Neuronal stem cell (in vitro differentiated cells): ENCODE measurements around the gene AK6. TPM values are rescaled to one million over a fixed set of nuclear protein-coding genes. Genes with fewer than 3 reads are reported as not detected.

Experiments
- DNase-seq: peaks from one replicate; pipeline ENCODE4 v3.0.0-alpha.2; 2013; ENCODE audit warnings: low spot score
- H2AFZ ChIP-seq: one replicate; pipeline ENCODE4 v1.6.1; 2013; ENCODE audit warnings: mild to moderate bottlenecking, low read length, inconsistent platforms
- H2AK5ac ChIP-seq: 2 replicates; pipeline ENCODE4 v1.6.1; 2013; ENCODE audit warnings: low read depth, mild to moderate bottlenecking, inconsistent platforms, low read length, moderate library complexity, mixed read lengths
- H2BK120ac ChIP-seq: 2 replicates; pipeline ENCODE4 v1.6.1; 2013; ENCODE audit warnings: low read depth, mild to moderate bottlenecking, inconsistent platforms, low read length, moderate library complexity, mixed read lengths
- H2BK12ac ChIP-seq: one replicate; pipeline ENCODE4 v1.6.1; 2013; ENCODE audit warnings: low read length, inconsistent platforms
- H2BK15ac ChIP-seq: 2 replicates; pipeline ENCODE4 v1.6.1; 2013; ENCODE audit warnings: mild to moderate bottlenecking, low read length, inconsistent platforms, mixed read lengths
- H2BK5ac ChIP-seq: one replicate; pipeline ENCODE4 v1.6.1; 2013; ENCODE audit warnings: inconsistent platforms, mild to moderate bottlenecking, low read length, moderate library complexity
- H3K14ac ChIP-seq: one replicate; pipeline ENCODE4 v1.6.1; 2013; ENCODE audit warnings: low read length, inconsistent platforms
- H3K18ac ChIP-seq: 2 replicates; pipeline ENCODE4 v1.6.1; 2013; ENCODE audit warnings: low read length, inconsistent platforms
- H3K23ac ChIP-seq: 2 replicates; pipeline ENCODE4 v1.6.1; 2013; ENCODE audit warnings: low read depth, mild to moderate bottlenecking, mixed read lengths, low read length, inconsistent platforms; ENCODE audit not compliant: poor library complexity
- H3K27ac ChIP-seq: replicated peaks from 3 replicates; pipeline ENCODE4 v1.5.1; 2013; ENCODE audit warnings: low read length, inconsistent platforms
- H3K27me3 ChIP-seq, 3 experiments: 2 replicates each; pipeline ENCODE4 v1.6.1; 2013; ENCODE audit warnings: low read length in 3 of 3, mild to moderate bottlenecking in 2 of 3, inconsistent platforms in 1 of 3, low read depth in 1 of 3, mixed read lengths in 1 of 3, moderate library complexity in 1 of 3; ENCODE audit not compliant: control insufficient read depth in 3 of 3, insufficient read depth in 3 of 3
- H3K36me3 ChIP-seq, 2 donors: replicated peaks in 1 of 2; 2 replicates each; pipeline ENCODE4 v1.6.1; 2013; ENCODE audit warnings: low read length in 2 of 2; ENCODE audit not compliant: control insufficient read depth in 2 of 2, insufficient read depth in 2 of 2
- H3K4ac ChIP-seq: 2 replicates; pipeline ENCODE4 v1.6.1; 2013; ENCODE audit warnings: inconsistent platforms, mild to moderate bottlenecking, low read length, moderate library complexity
- H3K4me1 ChIP-seq, 2 donors: 1 replicate in 1 of 2; 2 replicates in 1 of 2; pipeline ENCODE4 v1.6.1; 2013; ENCODE audit warnings: low read length in 2 of 2, low read depth in 1 of 2; ENCODE audit not compliant: control insufficient read depth in 2 of 2, insufficient read depth in 1 of 2
- H3K4me2 ChIP-seq: one replicate; pipeline ENCODE4 v1.6.1; 2013; ENCODE audit warnings: mild to moderate bottlenecking, low read length, inconsistent platforms; ENCODE audit not compliant: insufficient read depth, poor library complexity, severe bottlenecking
- H3K4me3 ChIP-seq, 2 donors: 2 replicates each; pipeline ENCODE4 v1.5.1; 2013; ENCODE audit warnings: low read length in 2 of 2, mild to moderate bottlenecking in 2 of 2, inconsistent platforms in 1 of 2, moderate library complexity in 1 of 2
- H3K79me1 ChIP-seq: one replicate; pipeline ENCODE4 v1.6.1; 2013; ENCODE audit warnings: low read depth, mild to moderate bottlenecking, inconsistent platforms, low read length, moderate library complexity
- H3K9ac ChIP-seq: one replicate; pipeline ENCODE4 v1.6.1; 2013; ENCODE audit warnings: mild to moderate bottlenecking, low read depth, low read length, inconsistent platforms; ENCODE audit not compliant: poor library complexity
- H3K9me3 ChIP-seq, 2 donors: replicated peaks in 1 of 2; 2 replicates each; pipeline versions ENCODE3 to v1.6.1; 2013; ENCODE audit warnings: low read length in 2 of 2, mild to moderate bottlenecking in 2 of 2, inconsistent platforms in 1 of 2, low read depth in 1 of 2, mixed read lengths in 1 of 2, moderate library complexity in 1 of 2; ENCODE audit not compliant: control insufficient read depth in 2 of 2, insufficient read depth in 1 of 2
- H4K8ac ChIP-seq: one replicate; pipeline ENCODE4 v1.6.1; 2013; ENCODE audit warnings: low read depth, mild to moderate bottlenecking, inconsistent platforms, low read length, moderate library complexity
- H4K91ac ChIP-seq: one replicate; pipeline ENCODE4 v1.6.1; 2013; ENCODE audit warnings: low read length, low read depth, mild to moderate bottlenecking, inconsistent platforms; ENCODE audit not compliant: poor library complexity
- WGBS, 2 donors: extraction: QIAGEN DNeasy Blood & Tissue Kit; methylation state at CpG; one replicate each; pipeline ENCODE4 v1.1.7; 2013; ENCODE audit warnings: missing lambda C conversion rate in 2 of 2, mixed read lengths in 1 of 2; ENCODE audit not compliant: insufficient read length in 2 of 2, insufficient replicate concordance in 1 of 2; ENCODE audit errors: extremely low coverage in 2 of 2; 5-methylcytosine and 5-hydroxymethylcytosine counted together
- polyA plus RNA-seq, 2 experiments: library from polyadenylated mRNA; stranded (reverse); fragments of 200-250 nt; gene quantifications; one replicate each; pipeline ENCODE4 v1.2.3, GENCODE V29; 2013

Gene AK6
- polyA plus RNA-seq (2013, experiment 1 of 2): 42.7 TPM
- 44.2 TPM for polyA plus RNA-seq (2013, experiment 2 of 2)

GRCh38 chr5:69369340-69370121, at the start of gene AK6, which contains the start of the genes RAD17 and TAF9:
TSS of gene AK6 (minus strand) at chr5:69369520. CDS start at chr5:69369490, 30 bp downstream.
TSS of gene RAD17 (plus strand) at chr5:69369818. CDS start at chr5:69372209, 2,391 bp downstream.
TSS of gene TAF9 (minus strand) at chr5:69369520. CDS start at chr5:69365737, 3,783 bp downstream.
- no peak within 1 kb of the TSS for H2BK15ac ChIP-seq
- H3K4me1 ChIP-seq: peaks cover 2 to 8% of the 10 kb centered on the region in 2 donors
- peaks cover 3% of the 10 kb centered on the region for H3K79me1 ChIP-seq
- H3K27me3 ChIP-seq: no peaks in the 10 kb centered on the region
- peak within 1 kb of the TSS; percentile 90 to 92 for H3K4me3 ChIP-seq
- no CpG with 5 or more reads among the region's 66 CpGs for WGBS, 2 donors
- H2BK5ac ChIP-seq: peak within 1 kb of the TSS; percentile 84
- no peak within 1 kb of the TSS for H3K4ac ChIP-seq
- H2AFZ ChIP-seq: peak within 1 kb of the TSS; percentile 95
- peak within 1 kb of the TSS; percentile 45 for H3K23ac ChIP-seq
- no peaks in the 10 kb centered on the region for H3K9me3 ChIP-seq
- H2BK120ac ChIP-seq: no peak within 1 kb of the TSS
- H4K91ac ChIP-seq: no peak within 1 kb of the TSS
- peak within 1 kb of the TSS; percentile 95 for H3K27ac ChIP-seq
- H4K8ac ChIP-seq: no peak within 1 kb of the TSS
- H2BK12ac ChIP-seq: no peak within 1 kb of the TSS
- peak within 1 kb of the TSS; percentile 71 for H3K4me2 ChIP-seq
- H3K36me3 ChIP-seq: peaks cover 16 to 48% of the 10 kb centered on the region in 2 donors
- no peak within 1 kb of the TSS for H3K14ac ChIP-seq
- peak within 1 kb of the TSS; percentile 87 for H3K9ac ChIP-seq
- no peak within 1 kb of the TSS for H2AK5ac ChIP-seq
- peak; percentile 91 for DNase-seq
- H3K18ac ChIP-seq: peak within 1 kb of the TSS; percentile 98

GRCh38 chr5:69418554-69418953, 49.2 kb upstream of the AK6 start:
- H3K14ac ChIP-seq: no peak overlapping the region

GRCh38 chr5:69416699-69417098, 47.4 kb upstream of the AK6 start:
- Histone ChIP-seq H2BK12ac (no peak overlapping the region), H2BK120ac (no peak overlapping the region), H2AFZ (no peak overlapping the region), H3K9me3 (no peaks in the 10 kb centered on the region), H2BK15ac (no peak overlapping the region), H3K14ac (no peak overlapping the region), H3K23ac (no peak overlapping the region), H4K91ac (no peak overlapping the region), H3K27me3 (peaks cover 0 to 4% (median 0%) of the 10 kb centered on the region in 3 experiments), H3K4me2 (no peak overlapping the region), H3K4me1 (peaks cover 0 to 2% of the 10 kb centered on the region in 2 donors), H4K8ac (no peak overlapping the region), H3K18ac (no peak overlapping the region), H2BK5ac (no peak overlapping the region), H2AK5ac (no peak overlapping the region), H3K9ac (no peak overlapping the region), H3K36me3 (peaks cover 3 to 43% of the 10 kb centered on the region in 2 donors), H3K4ac (no peak overlapping the region), H3K4me3 (no peak overlapping the region), H3K79me1 (no peaks in the 10 kb centered on the region), H3K27ac (no peak overlapping the region)
- DNase-seq: no peak

More at GRCh38 chr5:69418554-69418953, 49.2 kb upstream of the AK6 start:
- H2BK120ac ChIP-seq: no peak overlapping the region
- H3K9ac ChIP-seq: no peak overlapping the region
- H4K8ac ChIP-seq: no peak overlapping the region
- H3K4me3 ChIP-seq: no peak overlapping the region
- H2AFZ ChIP-seq: no peak overlapping the region
- no peak overlapping the region for H2BK15ac ChIP-seq
- DNase-seq: no peak
- peaks cover 3 to 26% of the 10 kb centered on the region in 2 donors for H3K36me3 ChIP-seq
- H3K4ac ChIP-seq: no peak overlapping the region
- H2BK12ac ChIP-seq: no peak overlapping the region
- H3K4me1 ChIP-seq: peaks cover 0 to 2% of the 10 kb centered on the region in 2 donors
- no peak overlapping the region for H2BK5ac ChIP-seq
- no peak overlapping the region for H3K4me2 ChIP-seq
- H3K18ac ChIP-seq: no peak overlapping the region
- H3K27ac ChIP-seq: no peak overlapping the region
- no peaks in the 10 kb centered on the region for H3K9me3 ChIP-seq
- no peak overlapping the region for H3K23ac ChIP-seq
- H3K79me1 ChIP-seq: no peaks in the 10 kb centered on the region
- no peak overlapping the region for H4K91ac ChIP-seq
- WGBS, 2 donors: no CpG with 5 or more reads among the region's 3 CpGs
- peaks cover 0 to 4% (median 0%) of the 10 kb centered on the region in 3 experiments for H3K27me3 ChIP-seq
- H2AK5ac ChIP-seq: no peak overlapping the region

- no peak overlapping the region for H2AFZ ChIP-seq
- H3K14ac ChIP-seq: no peak overlapping the region
- H4K91ac ChIP-seq: no peak overlapping the region
- H2BK15ac ChIP-seq: no peak overlapping the region
- no peak overlapping the region for H3K4ac ChIP-seq
- DNase-seq: peak; percentile 6
- H2AK5ac ChIP-seq: no peak overlapping the region
- peaks cover 0 to 2% of the 10 kb centered on the region in 2 donors for H3K4me1 ChIP-seq
- H3K36me3 ChIP-seq: peaks cover 5 to 48% of the 10 kb centered on the region in 2 donors
- H2BK12ac ChIP-seq: no peak overlapping the region
- H2BK5ac ChIP-seq: no peak overlapping the region
- H3K4me3 ChIP-seq: no peak overlapping the region
- no peak overlapping the region for H3K27ac ChIP-seq
- no peak overlapping the region for H3K23ac ChIP-seq
- peaks cover 0 to 4% (median 0%) of the 10 kb centered on the region in 3 experiments for H3K27me3 ChIP-seq
- H3K18ac ChIP-seq: no peak overlapping the region
- no peaks in the 10 kb centered on the region for H3K9me3 ChIP-seq
- H3K79me1 ChIP-seq: no peaks in the 10 kb centered on the region
- H3K4me2 ChIP-seq: no peak overlapping the region
- no CpG with 5 or more reads among the region's 6 CpGs for WGBS, 2 donors
- H4K8ac ChIP-seq: no peak overlapping the region
- H3K9ac ChIP-seq: no peak overlapping the region
- no peak overlapping the region for H2BK120ac ChIP-seq
These were observed 46.9 kb upstream of the AK6 start for GRCh38 chr5:69416180-69416579.
